Activated T-helper 17 cell treated with anti-CD3 and anti-CD28 coated beads, Interleukin-2, amount 50 U/mL, for 72 hours (primary cell): ENCODE results near the gene KLF7. TPM values are rescaled to one million over a fixed set of nuclear protein-coding genes. Genes with fewer than 3 reads are reported as not detected.
A peak's percentile ranks its signal among the peaks of the same experiment; 100 is the strongest.

Experiments
- ATAC-seq: fragments of 150-1000 bp; cut with Tn5 transposase; replicated peaks from 2 replicates; pipeline ENCODE4 v1.10.0; 2021; ENCODE audit warnings: mild to moderate bottlenecking, moderate library complexity
- H3K27ac Mint-ChIP-seq: one replicate; pipeline ENCODE4 v1.8.0; 2022; ENCODE audit warnings: mixed read lengths
- H3K27me3 Mint-ChIP-seq: one replicate; pipeline ENCODE4 v1.8.0; 2022; ENCODE audit warnings: mixed read lengths
- H3K36me3 Mint-ChIP-seq: one replicate; pipeline ENCODE4 v1.8.0; 2022; ENCODE audit warnings: low read depth, mild to moderate bottlenecking, mixed read lengths
- H3K4me1 Mint-ChIP-seq: one replicate; pipeline ENCODE4 v1.8.0; 2022; ENCODE audit warnings: mixed read lengths
- H3K4me3 Mint-ChIP-seq: one replicate; pipeline ENCODE4 v1.8.0; 2022; ENCODE audit warnings: mild to moderate bottlenecking, mixed read lengths
- H3K9me3 Mint-ChIP-seq: one replicate; pipeline ENCODE4 v1.8.0; 2022; ENCODE audit warnings: mixed read lengths
- total RNA-seq, 2 donors: library from RNA; stranded (reverse); gene quantifications; one replicate each; pipeline ENCODE4 v1.2.3, GENCODE V29; 2022

KLF7 gene
- total RNA-seq, 2 donors from 2014 or later, result 32.8 to 40.6 TPM

DNA sequence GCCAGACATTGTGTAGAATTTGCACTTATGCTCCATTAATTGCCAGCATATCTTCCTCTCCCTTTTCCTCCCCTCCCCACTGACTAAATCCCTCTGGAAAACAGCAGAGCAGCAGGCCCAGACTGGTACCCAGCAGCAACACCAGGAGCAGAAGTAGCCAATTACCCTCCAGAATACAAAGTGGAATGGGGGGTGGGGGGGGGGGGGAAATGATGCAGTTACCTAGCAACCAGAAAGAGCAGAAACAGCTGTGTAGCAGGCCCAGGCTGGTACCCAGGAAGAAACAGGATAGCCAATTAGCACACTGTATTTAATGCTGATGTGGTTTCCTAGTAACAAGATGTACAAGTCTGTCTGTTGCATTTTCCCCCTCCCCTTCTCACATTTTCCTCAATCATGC is 52.3 kb downstream of the KLF7 start:
- no peak overlapping the region for H3K27ac Mint-ChIP-seq
- H3K4me3 Mint-ChIP-seq, result no peak overlapping the region
- H3K9me3 Mint-ChIP-seq, result no peaks in the 10 kb centered on the region
- ATAC-seq, result no peak
- peaks cover 13% of the 10 kb centered on the region for H3K36me3 Mint-ChIP-seq
- no peaks in the 10 kb centered on the region for H3K27me3 Mint-ChIP-seq
- H3K4me1 Mint-ChIP-seq, result no peaks in the 10 kb centered on the region

- no peaks in the 10 kb centered on the region for H3K9me3 Mint-ChIP-seq
- H3K27me3 Mint-ChIP-seq, result no peaks in the 10 kb centered on the region
These were observed 53.0 kb downstream of the KLF7 start for GRCh38 chr2:207112785-207113184.

DNA sequence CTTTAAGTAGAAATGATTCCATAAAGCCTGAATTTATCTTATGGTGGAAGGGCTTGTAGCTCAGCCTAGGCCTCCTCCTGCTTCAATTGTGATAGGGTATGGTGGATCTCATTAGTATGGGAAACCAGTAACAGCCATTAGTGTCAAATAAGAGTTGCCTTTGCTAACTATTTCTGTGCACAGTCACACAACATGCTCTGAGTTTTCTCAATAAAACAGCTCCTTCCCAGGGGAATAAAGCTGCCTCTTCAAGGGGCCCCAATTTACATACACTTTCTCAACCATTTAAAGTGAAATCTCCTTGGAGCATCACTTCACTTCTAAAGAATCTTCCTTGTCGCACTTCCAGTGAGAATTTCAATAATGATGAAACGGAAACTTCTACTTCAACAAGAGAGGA is 53.4 kb downstream of the KLF7 start:
- no peaks in the 10 kb centered on the region for H3K4me1 Mint-ChIP-seq
- no peak overlapping the region for H3K4me3 Mint-ChIP-seq
- H3K36me3 Mint-ChIP-seq, result peaks cover 23% of the 10 kb centered on the region
- H3K27me3 Mint-ChIP-seq, result no peaks in the 10 kb centered on the region
- ATAC-seq, result no peak
- H3K9me3 Mint-ChIP-seq, result no peaks in the 10 kb centered on the region
- no peak overlapping the region for H3K27ac Mint-ChIP-seq

More at GRCh38 chr2:207112785-207113184, 53.0 kb downstream of the KLF7 start:
- Mint-ChIP-seq H3K27ac (no peak overlapping the region), H3K36me3 (peaks cover 19% of the 10 kb centered on the region), H3K4me3 (no peak overlapping the region), H3K4me1 (no peaks in the 10 kb centered on the region)
- ATAC-seq, result no peak

DNA sequence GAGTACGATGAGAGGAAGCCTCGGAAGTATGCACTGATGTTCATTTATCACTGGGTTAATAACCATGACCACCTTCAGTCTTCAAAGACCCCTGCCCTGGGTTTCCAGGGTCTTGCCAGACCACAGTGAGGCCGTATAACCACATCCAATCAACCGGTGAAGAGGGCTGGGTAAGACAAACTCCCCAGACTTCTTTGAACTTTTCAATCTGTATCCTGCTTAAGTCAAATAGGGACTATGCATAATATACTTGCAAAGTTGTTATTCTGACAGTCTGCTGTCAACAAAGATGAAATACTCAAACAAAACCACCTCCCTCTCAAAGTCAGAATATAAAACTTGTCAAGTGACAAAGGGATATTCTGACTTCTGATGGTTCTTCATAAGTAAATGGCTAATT is 54.0 kb downstream of the KLF7 start:
- peaks cover 30% of the 10 kb centered on the region for H3K36me3 Mint-ChIP-seq
- H3K27me3 Mint-ChIP-seq, result no peaks in the 10 kb centered on the region
- no peaks in the 10 kb centered on the region for H3K9me3 Mint-ChIP-seq
- ATAC-seq, result no peak
- no peaks in the 10 kb centered on the region for H3K4me1 Mint-ChIP-seq
- no peak overlapping the region for H3K27ac Mint-ChIP-seq
- H3K4me3 Mint-ChIP-seq, result no peak overlapping the region

DNA sequence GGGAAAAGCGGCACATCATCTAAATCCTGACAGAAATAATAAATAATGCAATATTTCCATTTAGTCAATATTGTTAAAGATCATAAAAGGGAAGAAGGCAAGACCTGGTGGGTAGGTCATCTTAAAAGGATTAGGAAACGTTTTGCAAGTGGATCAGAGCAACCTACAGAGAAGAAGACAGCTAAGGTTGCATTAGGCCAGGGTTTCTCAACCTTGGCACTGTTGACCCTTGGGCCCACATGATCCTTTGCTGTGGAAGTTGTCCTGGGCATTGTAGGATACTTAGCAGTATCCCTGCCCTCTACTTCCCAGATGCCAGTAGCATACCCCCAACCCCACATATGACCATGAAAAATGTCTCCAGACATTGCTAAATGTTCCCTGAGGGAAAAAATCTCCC is 55.0 kb downstream of the KLF7 start:
- peaks cover under 1% of the 10 kb centered on the region for H3K4me1 Mint-ChIP-seq
- ATAC-seq, result no peak
- H3K36me3 Mint-ChIP-seq, result peaks cover 40% of the 10 kb centered on the region
- no peak overlapping the region for H3K4me3 Mint-ChIP-seq
- H3K27ac Mint-ChIP-seq, result no peak overlapping the region
- no peaks in the 10 kb centered on the region for H3K9me3 Mint-ChIP-seq
- H3K27me3 Mint-ChIP-seq, result no peaks in the 10 kb centered on the region

DNA sequence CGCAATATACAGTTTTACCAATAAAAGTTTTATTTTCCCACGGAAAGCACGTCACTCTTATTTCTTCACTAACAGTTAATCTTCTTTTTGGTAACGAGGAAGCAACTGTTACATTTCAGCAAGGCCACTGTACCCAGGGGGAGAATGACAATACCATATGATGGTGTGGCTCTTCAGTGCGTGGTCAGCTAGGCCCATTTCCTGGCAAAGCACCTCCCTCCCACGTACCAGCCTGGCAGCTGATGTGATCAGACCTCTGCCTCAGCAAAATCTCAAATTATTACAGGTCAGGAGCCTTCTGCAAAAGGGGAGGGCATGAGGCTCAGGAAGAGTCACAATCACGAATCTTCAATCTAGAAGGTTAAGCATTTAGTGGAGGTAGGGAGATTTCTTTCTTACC is 55.4 kb downstream of the KLF7 start:
- H3K36me3 Mint-ChIP-seq, result peaks cover 44% of the 10 kb centered on the region
- H3K9me3 Mint-ChIP-seq, result no peaks in the 10 kb centered on the region
- no peak overlapping the region for H3K4me3 Mint-ChIP-seq
- peaks cover 4% of the 10 kb centered on the region for H3K4me1 Mint-ChIP-seq
- H3K27ac Mint-ChIP-seq, result peak overlapping the region; percentile 3
- no peak for ATAC-seq
- H3K27me3 Mint-ChIP-seq, result no peaks in the 10 kb centered on the region

DNA sequence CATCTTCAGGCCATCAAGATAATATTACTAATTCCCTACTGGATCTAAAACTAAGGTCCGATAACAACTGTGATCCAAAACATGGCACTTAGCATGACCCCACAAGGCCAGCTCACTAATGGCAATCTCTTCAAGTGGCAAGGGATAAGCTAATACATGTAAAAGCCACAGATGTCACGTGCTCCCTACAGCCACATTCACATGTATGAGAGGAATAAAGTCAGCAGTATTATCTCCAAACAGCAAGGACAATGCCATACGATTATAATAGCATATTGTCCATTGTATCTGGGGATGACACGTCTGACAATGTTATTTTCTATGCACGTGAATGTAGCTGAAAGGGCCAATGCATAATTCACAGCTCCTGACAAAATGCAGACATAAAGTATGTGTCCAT is 56.0 kb downstream of the KLF7 start:
- Mint-ChIP-seq H3K27me3 (no peaks in the 10 kb centered on the region), H3K9me3 (no peaks in the 10 kb centered on the region), H3K27ac (peak overlapping the region; percentile 3), H3K4me3 (no peak overlapping the region), H3K36me3 (peaks cover 49% of the 10 kb centered on the region), H3K4me1 (peaks cover 4% of the 10 kb centered on the region)
- ATAC-seq, result no peak

DNA sequence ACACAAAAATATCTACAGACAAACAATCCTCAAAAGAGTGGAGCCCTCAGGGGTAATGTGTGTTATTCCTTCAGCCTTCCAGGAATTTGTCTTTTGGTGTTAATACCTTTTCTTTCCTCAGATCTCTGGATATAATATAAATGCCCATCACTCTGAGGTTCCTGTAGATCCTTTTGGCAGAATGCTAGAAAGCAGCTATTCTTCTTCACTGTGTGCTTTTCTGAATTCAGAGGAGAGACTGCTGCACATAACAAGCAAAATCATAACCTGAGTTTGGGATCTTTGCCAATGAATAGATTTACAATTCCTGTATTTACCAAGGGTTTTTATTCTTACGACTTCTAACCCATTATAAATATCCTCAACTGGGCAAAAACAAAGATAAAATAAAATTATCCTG is 57.3 kb downstream of the KLF7 start:
- peaks cover 47% of the 10 kb centered on the region for H3K36me3 Mint-ChIP-seq

GRCh38 chr2:207107551-207107950 is 58.2 kb downstream of the KLF7 start:
- ATAC-seq, result no peak
- H3K4me3 Mint-ChIP-seq, result no peak overlapping the region
- H3K27me3 Mint-ChIP-seq, result no peaks in the 10 kb centered on the region
- H3K27ac Mint-ChIP-seq, result no peak overlapping the region
- H3K9me3 Mint-ChIP-seq, result no peaks in the 10 kb centered on the region
- peaks cover 4% of the 10 kb centered on the region for H3K4me1 Mint-ChIP-seq
- peaks cover 47% of the 10 kb centered on the region for H3K36me3 Mint-ChIP-seq

More for the DNA sequence above, 57.3 kb downstream of the KLF7 start:
- no peak for ATAC-seq
- H3K27ac Mint-ChIP-seq, result no peak overlapping the region
- H3K4me3 Mint-ChIP-seq, result no peak overlapping the region
- H3K9me3 Mint-ChIP-seq, result no peaks in the 10 kb centered on the region
- H3K27me3 Mint-ChIP-seq, result no peaks in the 10 kb centered on the region
- H3K4me1 Mint-ChIP-seq, result peaks cover 4% of the 10 kb centered on the region

DNA sequence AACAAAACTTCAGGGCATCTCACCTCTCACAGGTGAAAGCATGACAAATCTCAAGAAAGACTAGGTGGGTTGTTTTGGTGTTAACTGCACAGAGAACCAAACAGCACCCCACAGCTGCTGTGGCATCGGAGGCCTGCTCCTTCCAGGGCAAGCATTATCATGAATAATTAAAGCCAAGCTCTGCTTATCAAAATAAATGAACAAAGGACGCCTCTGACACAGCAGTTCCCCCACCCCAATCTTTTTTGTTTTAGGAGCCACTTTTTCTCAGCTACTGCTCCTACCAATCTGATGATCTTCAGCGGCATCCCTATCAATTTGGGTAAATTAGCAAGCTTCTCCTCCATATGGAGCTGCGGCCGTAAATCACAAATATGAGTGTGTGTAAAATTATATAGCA is 58.6 kb downstream of the KLF7 start:
- no peak overlapping the region for H3K4me3 Mint-ChIP-seq
- no peaks in the 10 kb centered on the region for H3K27me3 Mint-ChIP-seq
- peaks cover 6% of the 10 kb centered on the region for H3K4me1 Mint-ChIP-seq
- H3K36me3 Mint-ChIP-seq, result peaks cover 47% of the 10 kb centered on the region
- H3K9me3 Mint-ChIP-seq, result no peaks in the 10 kb centered on the region
- H3K27ac Mint-ChIP-seq, result no peak overlapping the region
- no peak for ATAC-seq

- H3K36me3 Mint-ChIP-seq, result peaks cover 38% of the 10 kb centered on the region
- H3K27ac Mint-ChIP-seq, result no peak overlapping the region
- no peaks in the 10 kb centered on the region for H3K27me3 Mint-ChIP-seq
- H3K9me3 Mint-ChIP-seq, result no peaks in the 10 kb centered on the region
- peaks cover 20% of the 10 kb centered on the region for H3K4me1 Mint-ChIP-seq
- H3K4me3 Mint-ChIP-seq, result no peak overlapping the region
- no peak for ATAC-seq
These were observed 62.6 kb downstream of the KLF7 start for GRCh38 chr2:207103132-207103531.

DNA sequence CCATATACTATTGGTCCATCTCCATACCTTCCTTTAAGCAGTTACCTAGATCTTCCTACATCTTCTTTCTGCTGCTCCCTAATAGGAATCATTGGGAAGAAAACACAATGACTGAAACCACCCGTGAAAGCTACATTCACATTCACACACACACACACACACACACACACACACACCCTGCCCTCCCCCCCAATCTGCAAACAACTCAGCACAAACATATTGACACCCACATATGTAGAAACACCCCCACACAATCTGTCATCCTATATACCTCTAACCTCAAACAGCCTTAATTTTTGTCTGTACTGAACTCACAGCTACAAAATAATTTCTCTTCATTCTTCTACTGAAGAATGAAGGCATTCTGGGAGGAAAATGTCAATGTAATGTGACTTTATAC is 63.8 kb downstream of the KLF7 start:
- H3K9me3 Mint-ChIP-seq, result no peaks in the 10 kb centered on the region

GRCh38 chr2:207097278-207097677 is 68.5 kb downstream of the KLF7 start:
- Mint-ChIP-seq H3K4me3 (no peak overlapping the region), H3K4me1 (peaks cover 25% of the 10 kb centered on the region), H3K27me3 (no peaks in the 10 kb centered on the region), H3K27ac (no peak overlapping the region), H3K9me3 (no peaks in the 10 kb centered on the region), H3K36me3 (peaks cover 5% of the 10 kb centered on the region)
- ATAC-seq, result no peak

More for the DNA sequence above, 63.8 kb downstream of the KLF7 start:
- Mint-ChIP-seq H3K27ac (no peak overlapping the region), H3K36me3 (peaks cover 26% of the 10 kb centered on the region), H3K27me3 (no peaks in the 10 kb centered on the region), H3K4me1 (peaks cover 20% of the 10 kb centered on the region), H3K4me3 (no peak overlapping the region)
- no peak for ATAC-seq

- peaks cover 4% of the 10 kb centered on the region for H3K9me3 Mint-ChIP-seq
- no peak overlapping the region for H3K27ac Mint-ChIP-seq
- peaks cover 5% of the 10 kb centered on the region for H3K36me3 Mint-ChIP-seq
- H3K4me3 Mint-ChIP-seq, result no peak overlapping the region
- peaks cover 23% of the 10 kb centered on the region for H3K4me1 Mint-ChIP-seq
- ATAC-seq, result no peak
- H3K27me3 Mint-ChIP-seq, result no peaks in the 10 kb centered on the region
These were observed 69.8 kb downstream of the KLF7 start for GRCh38 chr2:207095963-207096362.

- H3K27me3 Mint-ChIP-seq, result no peaks in the 10 kb centered on the region
- ATAC-seq, result no peak
These were observed 72.5 kb downstream of the KLF7 start for GRCh38 chr2:207093234-207093633.

GRCh38 chr2:207092818-207093217 is 72.9 kb downstream of the KLF7 start:
- Mint-ChIP-seq H3K36me3 (peaks cover 17% of the 10 kb centered on the region), H3K4me3 (no peak overlapping the region)

More at GRCh38 chr2:207093234-207093633, 72.5 kb downstream of the KLF7 start:
- peaks cover 4% of the 10 kb centered on the region for H3K9me3 Mint-ChIP-seq
- peaks cover 13% of the 10 kb centered on the region for H3K36me3 Mint-ChIP-seq
- H3K27ac Mint-ChIP-seq, result no peak overlapping the region
- peaks cover 20% of the 10 kb centered on the region for H3K4me1 Mint-ChIP-seq
- H3K4me3 Mint-ChIP-seq, result no peak overlapping the region

More at GRCh38 chr2:207092818-207093217, 72.9 kb downstream of the KLF7 start:
- Mint-ChIP-seq H3K9me3 (peaks cover 4% of the 10 kb centered on the region), H3K4me1 (peaks cover 20% of the 10 kb centered on the region), H3K27ac (no peak overlapping the region), H3K27me3 (no peaks in the 10 kb centered on the region)
- ATAC-seq, result no peak
